Kasumi-1 (cell line): ENCODE data around the gene PARD3.

ENCODE experiments used
- DNase-seq, 2 experiments: peaks; one replicate each; lab custom pipeline; 2025; lab: John Stamatoyannopoulos, UW

The PARD3 gene

DNA sequence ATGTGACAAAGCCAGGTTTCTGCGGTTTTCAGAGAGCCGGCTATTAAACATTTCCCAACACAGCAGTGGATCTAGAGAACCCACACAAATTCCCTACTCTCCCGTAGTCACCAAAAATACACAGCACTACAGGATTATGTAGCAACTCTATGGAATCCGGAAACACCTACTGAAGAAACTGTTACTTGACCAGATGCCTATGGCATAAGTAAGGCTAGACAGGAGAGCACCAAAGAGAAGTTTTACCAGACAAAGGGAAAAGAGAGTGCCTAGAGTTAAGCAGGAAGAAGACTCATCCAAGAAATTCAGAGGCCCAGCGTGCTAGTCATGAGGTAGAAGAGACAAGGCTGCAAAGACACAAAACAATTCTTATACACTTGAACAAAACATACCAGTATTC is 321.1 kb downstream of the PARD3 start:
- no peak for DNase-seq

DNA sequence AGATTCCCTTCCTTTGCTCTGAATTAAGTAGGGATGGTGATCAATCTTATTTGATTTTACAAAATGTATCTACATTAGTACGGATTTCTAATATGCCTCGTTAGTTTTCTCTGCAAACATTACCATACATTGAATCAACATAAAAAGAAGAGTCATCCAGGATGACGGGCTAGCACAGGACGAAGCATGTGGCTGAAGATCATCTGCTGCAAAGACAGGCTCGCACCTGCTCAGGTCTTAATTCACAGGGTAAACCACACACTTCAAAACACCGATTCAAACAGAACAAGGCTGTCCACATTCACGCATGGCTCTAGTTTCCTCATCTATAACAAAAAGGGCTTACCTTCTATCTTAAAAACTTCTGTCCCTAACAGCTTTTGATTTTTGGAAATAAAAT is 323.0 kb downstream of the PARD3 start:
- no peak for DNase-seq

DNA sequence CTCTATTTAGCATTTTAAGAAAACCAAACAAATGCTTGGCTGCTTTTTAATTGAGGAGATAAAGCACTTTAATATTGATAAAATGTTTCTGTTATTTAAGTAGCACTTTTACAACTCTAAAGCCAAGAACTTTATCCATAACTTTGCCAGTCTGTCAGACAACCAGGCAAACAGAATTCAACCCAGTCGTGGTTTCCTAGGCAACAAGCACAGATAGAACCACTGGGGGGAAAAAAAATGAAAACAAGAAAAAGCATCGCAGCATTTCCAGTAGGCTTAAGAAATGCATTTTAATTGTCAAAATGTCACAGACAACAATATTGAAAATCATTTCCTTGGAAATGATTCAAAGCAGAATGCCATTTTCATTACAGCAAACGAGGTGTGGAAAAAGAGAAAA is 323.4 kb downstream of the PARD3 start:
- no peak for DNase-seq

DNA sequence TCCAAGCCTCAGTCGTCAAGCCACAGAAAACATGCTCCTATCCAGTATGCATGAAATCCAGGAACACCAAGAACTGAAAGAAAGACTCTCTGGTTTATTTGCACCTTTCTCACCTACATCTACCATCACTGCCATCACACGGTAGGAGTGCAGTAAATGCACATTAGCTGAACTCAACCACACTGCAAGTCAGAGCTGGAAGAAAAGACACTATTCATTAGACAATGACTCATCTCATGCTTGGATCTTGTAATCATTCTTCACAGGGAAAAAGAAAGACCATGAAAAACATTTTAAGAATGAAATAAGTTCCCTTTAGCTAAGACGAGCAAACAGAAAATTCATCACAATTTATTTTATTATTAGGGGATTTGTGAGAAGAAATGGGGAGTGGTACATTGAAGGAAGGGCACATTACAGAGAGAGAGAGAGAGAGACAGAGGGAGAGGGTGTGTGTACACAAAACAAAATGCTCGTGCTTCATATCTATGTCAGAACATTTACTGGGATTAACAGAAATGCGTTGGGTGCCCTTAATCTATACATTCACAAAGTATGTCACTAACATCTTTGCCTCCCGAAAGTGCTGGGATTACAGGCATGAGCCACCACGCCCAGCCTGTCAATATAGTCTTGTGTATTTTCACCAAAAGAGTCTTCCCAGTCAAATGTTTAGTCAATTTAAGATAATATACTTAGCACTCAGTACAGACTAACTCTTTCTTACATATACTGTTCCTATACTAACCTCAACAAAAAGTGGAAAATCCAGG is 324.9 kb downstream of the PARD3 start:
- DNase-seq, result no peak

DNA sequence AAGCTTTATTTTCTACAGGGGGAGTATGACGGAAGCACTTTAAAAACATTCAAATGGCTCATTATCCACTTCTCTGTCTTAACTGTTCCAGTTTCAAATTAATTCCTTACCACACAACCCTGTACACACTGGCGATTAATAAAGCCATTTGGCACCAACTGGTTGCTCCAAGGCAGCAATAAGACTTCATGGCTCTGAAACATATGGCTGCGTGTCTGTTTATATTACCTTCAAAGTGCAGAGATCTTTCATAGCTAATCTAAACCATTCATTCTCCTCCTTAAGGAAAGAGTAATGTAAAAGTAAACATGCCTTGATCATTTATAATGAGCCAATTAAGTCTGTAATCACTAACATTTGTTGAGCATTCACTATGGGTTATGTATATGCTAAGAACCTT is 325.7 kb downstream of the PARD3 start:
- no peak for DNase-seq

DNA sequence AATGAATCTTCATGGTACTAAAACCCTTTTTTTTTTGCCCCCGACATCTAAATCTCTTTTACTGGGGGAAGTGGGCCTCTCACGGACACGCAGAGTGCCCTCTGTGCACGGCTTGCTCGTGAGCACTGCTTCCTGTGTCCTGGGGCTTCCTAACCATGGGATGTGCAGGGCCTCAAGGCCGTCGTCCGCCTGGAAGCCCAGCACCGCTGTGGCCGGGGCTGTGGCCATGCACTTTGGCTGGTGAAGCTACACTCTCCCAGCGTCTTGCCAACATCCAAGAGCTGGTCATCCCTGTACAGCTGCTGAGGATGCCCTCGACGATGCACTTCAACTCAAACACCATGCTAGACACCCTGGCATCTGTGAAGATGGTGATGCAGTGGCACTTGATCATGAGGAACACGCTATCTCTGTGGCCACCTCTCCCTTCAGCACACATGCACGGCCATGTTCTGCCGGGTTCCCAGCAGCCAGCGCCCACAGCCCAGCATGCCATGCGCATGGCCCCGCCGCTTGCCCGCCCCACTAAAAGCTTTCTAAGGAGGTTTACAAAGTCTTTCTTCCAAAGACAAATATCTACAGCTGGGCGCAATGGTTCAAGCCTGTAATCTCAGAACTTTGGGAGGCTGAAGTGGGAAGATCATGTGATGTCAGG is 326.5 kb downstream of the PARD3 start:
- no peak for DNase-seq

DNA sequence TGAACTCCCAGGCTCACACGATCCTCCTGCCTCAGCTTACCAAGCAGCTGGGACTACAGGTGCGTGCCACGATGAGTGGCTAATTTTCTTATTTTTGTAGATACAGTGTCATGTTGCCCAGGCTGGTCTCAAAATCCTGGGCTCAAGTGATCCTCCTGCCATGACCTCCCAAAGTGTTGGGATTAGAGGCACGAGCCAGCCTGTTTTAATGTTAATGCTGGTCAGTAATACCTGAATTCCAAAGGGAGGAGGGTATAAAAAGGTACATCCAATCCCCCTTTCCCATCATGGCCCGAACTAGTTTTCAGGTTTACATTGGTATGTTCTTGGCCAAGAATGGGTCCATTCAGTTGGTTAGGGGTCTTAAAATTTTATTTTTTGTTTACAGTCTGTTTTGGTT is 329.1 kb downstream of the PARD3 start:
- no peak for DNase-seq

DNA sequence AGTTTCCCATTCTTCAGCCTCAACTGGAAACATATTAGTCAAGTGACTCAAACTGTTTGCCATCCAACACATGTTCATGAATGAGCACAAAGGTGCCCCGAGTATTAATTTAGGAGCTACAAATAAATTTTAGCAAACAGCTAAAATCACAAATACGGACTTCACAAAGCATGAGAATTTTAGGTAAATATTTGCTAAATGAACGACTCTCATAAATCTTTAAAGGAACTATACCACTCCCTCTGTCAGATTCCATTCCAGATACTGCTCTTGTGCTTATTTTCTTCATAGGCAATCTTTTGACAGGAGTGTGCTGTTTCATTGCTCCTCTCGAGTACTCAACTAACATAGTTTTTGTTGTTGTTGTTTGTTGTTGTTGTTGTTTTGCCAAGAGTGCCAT is 330.9 kb downstream of the PARD3 start:
- no peak for DNase-seq

DNA sequence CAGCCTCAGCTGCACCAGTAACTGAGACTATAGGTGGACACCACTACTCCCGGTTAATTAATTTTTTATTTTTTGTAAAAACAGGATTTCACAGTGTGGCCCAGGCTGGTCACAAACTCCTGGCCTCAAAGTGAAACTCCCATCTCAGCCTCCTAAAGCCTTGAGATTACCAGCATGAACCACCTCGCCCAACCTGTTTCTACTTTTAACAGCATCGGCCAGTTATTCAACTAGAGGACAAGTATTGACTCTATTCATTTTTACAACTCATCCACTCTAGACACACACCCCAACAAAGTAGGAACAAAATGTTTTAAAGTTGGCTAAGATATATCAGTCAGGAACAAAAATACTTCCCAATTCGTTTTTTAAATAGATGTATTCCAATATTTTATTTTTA is 334.8 kb downstream of the PARD3 start:
- DNase-seq, result no peak

DNA sequence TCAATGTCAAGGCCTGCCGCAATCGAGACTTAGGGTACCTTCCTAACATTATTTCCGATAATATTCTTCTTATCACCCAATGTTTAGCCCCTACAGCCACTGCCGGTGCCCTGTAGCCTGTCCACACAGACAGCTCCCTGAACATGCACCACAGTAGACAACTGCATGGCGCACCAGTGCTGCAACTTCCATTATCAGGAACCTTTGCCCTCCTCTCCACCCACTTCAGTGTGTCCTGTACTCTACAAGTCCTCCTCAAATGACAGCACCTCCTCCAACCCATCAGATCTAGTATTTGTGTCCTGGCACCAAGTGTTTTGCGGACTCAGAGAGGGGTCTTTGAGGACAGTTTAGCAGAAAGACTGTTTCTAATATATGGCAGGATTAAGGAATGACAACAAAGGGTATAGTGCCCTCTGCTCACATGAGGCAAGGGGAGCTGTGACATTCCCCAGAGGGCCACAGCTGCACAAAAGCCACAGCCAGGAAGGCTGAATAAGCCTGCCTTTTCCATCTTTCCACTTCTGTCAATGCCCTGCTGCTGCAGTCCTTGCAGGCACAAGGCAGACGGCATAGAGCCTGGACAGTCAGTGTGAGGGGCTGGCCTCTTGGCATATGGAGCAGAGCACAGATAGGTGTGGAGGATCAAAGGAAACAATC is 335.4 kb downstream of the PARD3 start:
- no peak for DNase-seq

DNA sequence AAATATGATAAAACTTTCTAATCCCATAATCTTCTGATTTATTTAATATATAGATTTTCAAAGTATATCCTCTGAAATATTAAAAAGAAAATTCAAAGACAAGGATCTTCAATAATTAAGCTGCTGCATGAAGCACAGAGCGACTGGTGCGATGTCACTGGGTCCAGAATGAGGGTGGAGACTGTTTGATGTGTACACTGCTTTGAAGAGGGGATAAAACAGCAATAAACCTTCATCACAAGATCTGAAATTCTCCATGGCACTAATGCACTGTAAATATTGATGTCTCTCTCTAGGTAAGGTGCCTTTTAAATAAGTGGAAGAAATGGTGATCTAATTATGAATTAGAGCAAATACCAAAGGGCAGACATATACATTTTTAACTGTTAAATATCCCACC is 337.8 kb downstream of the PARD3 start:
- DNase-seq, result no peak

DNA sequence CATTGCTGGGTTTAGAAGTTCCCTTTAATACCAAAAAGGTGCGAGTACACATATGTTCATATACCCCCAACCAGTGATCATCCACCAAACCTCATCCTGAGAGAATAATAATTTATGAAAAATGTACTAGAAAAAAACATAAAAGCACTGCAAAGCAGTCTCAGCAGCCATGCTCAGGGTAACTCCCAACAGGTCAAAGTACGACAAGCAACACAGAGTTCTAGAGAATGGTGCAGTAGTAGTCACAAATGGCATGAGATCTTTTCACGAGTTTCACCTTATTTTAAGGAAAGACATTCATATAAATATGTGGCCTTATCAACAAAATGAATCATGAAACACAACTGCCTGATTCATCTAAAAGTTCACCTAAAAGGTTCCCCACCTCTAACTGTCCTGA is 338.5 kb downstream of the PARD3 start:
- DNase-seq, result no peak

DNA sequence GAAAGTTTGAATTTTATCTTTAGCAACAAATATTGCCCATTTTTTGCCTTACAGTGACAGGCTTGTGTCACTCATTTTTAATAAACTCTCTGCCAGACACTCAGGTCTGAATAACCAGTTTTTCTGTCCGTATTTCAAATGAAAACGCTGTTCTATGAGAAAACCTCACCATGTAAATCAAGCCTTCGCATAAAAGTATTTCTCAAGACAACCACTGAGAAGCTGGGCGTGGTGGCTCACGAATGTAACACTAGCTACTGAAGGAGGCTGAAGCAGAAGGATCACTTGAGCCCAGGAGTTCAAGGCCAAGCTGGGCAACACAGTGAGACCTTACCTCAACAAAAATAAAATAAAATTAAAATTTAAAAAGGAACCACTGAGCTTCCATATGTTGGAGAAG is 339.3 kb downstream of the PARD3 start:
- no peak for DNase-seq

DNA sequence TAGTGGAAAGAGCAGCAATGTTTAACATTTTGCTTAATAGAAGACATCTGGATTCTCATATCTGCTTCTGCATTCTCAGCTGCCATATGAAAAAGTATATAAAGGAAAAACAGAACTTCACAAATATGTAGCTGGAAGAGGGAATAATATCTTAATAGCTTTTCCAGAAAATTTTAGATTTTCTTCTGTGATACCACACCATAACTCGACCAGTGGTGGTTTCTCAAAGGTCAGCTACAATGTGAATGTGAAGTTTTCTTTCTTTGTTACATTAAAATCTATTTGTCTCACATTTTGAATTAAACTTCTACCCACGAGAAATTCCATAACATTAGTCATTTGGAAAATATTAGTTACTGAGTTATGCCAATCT is 339.8 kb downstream of the PARD3 start:
- DNase-seq, result no peak

DNA sequence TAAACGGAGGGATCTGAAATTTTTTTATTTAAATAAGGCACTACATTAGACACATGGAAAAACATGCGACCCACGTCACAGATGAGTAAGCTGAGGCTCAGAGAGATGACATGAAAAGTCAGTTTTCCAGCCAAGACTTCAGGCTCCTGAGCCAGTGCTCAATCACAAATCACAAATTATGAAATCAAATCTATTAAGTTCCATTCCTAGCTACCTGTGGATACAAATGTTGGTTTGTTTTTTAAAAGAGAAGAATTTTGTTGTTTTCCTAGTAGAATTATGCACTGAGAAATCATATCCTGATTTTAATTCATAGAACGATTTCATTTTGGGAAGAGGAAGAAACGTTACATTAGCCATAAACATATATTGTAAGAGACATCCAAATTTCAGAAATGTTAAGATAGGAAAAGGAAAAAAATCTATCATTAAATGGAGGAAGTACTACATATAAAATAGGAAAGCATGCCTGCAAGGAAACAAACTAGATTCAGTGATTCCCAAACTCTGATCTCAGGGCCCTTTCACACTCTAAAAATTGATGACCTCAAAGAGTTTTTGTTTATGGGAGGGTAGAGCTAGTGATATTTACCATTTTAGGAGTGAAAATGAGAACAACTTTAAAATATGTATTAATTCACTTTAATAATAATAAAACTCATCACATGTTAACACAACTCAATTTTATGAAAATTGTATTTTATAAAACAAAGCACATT is 340.4 kb downstream of the PARD3 start:
- no peak for DNase-seq

DNA sequence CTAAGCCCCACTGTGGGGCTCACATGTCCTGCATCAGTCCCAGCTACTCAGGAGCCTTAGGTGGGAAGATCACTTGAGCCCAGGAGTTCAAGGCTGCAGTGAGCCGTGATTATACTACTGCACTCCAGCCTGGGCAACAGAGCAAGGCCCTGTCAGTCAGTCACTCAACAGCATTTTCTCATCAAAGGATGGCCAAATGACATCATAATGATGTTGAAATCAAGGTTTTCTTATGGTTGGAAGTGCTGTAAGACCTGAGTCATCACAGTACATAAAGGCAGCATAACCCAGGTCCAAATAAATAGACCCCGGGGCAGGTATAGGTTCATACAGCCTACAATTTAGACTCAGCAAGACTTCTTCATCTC is 341.1 kb downstream of the PARD3 start:
- DNase-seq, result no peak

DNA sequence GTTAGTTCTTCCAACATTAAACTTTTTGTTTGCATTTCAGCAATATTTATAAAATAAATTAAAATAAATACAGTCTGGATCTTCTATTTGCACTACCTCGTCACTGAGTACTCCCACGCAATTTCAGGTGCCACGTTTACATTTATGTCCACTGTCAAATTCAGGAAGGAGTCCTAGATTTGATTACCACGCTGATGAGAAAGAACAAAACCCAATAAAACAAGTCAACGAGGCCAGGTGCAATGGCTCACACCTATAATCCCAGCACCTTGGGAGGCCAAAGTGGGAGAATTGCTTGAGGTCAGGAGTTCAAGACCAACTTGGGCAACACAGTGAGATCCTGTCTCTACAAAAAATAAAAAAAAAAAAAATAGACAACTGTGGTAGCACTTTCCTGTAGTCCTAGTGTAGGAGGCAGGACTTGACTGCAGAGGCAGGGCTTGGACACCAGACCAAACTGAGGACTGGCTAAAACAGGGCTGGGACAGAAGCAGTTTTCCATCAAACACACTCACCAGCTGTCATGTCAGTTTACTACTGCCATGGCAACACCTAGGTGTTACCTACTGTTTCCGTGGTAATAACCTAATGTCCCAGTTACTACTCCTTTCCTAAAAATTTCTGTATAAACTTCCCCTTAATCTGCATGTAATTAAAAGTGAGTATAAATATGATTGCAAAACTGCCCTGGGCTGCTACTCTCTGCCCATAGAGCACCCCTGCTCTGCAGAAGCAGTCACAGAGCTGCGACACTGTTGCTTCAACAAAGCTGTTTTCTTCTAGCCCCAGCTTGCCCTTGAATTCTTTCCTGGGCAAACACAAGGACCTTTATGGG is 341.7 kb downstream of the PARD3 start:
- DNase-seq, result no peak

DNA sequence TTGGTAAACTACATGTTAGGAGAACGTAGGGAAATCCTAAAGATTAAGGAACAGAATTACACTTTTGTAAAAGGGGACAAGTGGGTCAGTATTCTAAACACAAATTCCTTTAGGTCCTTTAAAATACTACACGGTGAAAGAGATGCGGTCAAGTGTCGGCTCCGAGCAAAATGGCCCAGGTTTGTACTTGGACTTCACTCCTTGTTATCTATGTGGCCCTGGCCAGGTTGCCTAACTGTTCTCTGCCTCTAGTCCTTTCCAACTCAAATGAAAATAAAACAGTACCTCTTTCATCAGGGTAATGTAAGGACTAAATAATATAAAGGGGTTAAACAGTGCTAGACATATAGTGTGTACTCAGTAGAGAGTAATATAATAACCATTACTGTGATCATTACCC is 344.8 kb downstream of the PARD3 start:
- no peak for DNase-seq

DNA sequence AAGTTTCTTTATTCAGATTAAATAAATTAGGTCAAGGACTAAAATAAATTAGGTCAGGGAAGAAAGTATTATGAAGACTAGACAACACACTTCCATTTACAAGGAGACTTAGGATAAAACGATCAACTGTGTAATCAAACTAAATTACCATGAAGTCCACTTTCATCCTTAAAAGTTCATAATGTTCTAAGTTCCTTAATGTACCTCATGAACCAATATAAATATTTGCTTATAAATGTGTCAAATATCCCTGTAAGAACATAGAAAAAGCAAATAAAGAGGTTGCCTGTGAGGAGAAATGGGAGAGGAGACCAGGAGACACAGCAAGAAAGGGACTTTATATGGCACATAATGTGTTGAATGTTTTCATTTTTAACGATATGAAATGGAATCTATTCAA is 345.6 kb downstream of the PARD3 start:
- DNase-seq, result no peak

DNA sequence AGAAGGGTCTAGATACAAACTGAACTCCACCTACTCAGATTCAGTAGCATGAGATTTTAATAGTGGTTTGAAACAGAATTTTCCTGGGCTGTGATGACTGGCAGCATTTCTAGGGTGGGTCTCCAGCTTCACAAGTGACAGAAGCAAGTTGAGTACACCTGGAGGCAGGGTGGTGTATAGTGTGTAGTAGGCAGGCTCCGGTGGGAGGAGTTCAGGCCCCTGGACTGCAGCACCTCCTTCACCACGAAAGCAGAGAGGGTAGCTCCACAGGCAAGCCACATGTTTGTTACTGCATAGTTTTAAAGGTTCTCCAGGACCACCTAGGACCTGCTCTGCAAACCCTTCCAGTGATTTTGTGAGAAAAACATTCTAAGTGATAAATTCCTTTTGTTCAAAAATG is 347.2 kb downstream of the PARD3 start:
- DNase-seq, result no peak

DNA sequence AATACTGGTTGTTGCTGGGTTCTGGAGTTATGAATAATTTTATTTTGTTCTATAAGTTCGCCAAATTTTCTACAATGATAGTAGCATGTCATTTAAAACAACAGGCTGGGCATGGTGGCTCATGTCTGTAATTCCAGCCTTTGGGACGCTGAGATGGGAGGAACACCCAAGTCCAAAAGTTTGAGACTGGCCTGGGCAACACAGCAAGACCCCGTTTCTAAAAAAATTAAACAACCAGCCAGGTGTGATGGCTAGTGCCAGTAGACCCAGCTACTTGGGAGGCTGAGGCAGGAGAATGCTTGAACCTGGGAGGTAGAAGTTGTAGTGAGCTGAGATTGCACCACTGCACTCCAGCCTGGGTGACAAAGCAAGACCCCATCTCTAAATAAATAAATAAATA is 347.7 kb downstream of the PARD3 start:
- no peak for DNase-seq

DNA sequence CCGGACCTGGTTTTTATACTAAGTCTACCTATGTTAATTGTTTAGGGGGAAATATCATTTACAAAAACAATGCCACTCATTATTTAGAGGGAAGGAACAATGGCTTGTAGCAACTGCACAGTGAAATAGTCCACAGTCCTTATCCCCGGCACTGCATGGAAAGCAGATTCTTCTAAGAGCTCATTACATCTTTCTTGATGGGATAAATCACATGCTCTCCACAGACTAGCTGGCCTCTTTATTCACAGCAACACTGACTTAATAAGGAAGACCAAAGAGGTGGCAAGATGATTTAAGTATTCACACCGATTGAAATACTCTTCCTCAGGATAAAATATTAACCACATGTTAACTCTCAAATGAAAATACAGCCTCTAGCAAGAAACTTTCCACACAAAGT is 349.4 kb downstream of the PARD3 start:
- DNase-seq, result no peak
